ENCODE measurements around the gene CRTAC1.

Gene CRTAC1

DNA sequence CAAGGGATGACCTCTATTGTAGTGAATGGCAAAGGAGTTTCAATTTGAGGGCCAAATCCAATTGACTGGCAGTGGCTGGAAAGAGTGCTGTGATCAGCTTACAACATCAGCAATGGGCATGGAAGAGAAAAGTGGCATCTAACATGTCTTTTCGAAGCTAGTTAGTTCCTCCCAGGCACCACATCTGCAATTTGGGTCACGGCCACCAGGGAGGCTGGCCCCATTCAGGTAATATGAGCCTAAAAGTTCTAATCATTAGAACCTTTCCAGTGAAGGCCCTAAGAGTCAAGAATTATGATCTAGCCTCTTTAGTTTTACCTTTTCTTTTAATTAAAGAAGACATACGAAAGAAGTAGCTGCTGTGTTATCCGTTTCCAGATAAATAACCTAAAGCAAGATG is 17.3 kb downstream of the CRTAC1 start:
- Histone ChIP-seq H3K9me3 (ENCODE audit: control insufficient read depth, low read length) (no peaks in the 10 kb centered on the region), H2BK5ac (ENCODE audit: low read depth, low read length, poor library complexity, severe bottlenecking) (no peak overlapping the region), H4K8ac (ENCODE audit: low read length) (no peak overlapping the region), H2BK12ac (ENCODE audit: low read length in 2 of 2) (no peak overlapping the region), H3K4me1 (ENCODE audit: control insufficient read depth, insufficient read depth, low read depth, low read length) (no peaks in the 10 kb centered on the region), H3K23ac (ENCODE audit: low read length in 2 of 2) (no peak overlapping the region), H2AFZ (ENCODE audit: low read depth, low read length) (no peak overlapping the region), H3K4me2 (ENCODE audit: low read length, poor library complexity, severe bottlenecking) (no peak overlapping the region), H3K27ac (ENCODE audit: low read length, poor library complexity, severe bottlenecking) (no peak overlapping the region), H3K9ac (ENCODE audit: low read length) (no peak overlapping the region), H3K4me3 (ENCODE audit: insufficient read depth in 1 of 2, low read depth in 1 of 2, low read length in 2 of 2) (no peak overlapping the region), H3K36me3 (ENCODE audit: control insufficient read depth in 1 of 2, insufficient read depth in 2 of 2, low read depth in 1 of 2, low read length in 2 of 2) (no peaks in the 10 kb centered on the region), H2BK120ac (ENCODE audit: low read depth, low read length) (no peak overlapping the region), H2AK5ac (ENCODE audit: low read length, severe bottlenecking) (no peak overlapping the region), H3K14ac (ENCODE audit: low read length in 2 of 2) (no peak overlapping the region), H4K91ac (ENCODE audit: low read length) (no peak overlapping the region), H3K18ac (ENCODE audit: low read depth in 1 of 2, low read length in 2 of 2) (no peak overlapping the region), H2BK15ac (ENCODE audit: low read depth, poor library complexity, severe bottlenecking) (no peak overlapping the region), H3K79me1 (replicated peaks; ENCODE audit: low read length, poor library complexity, severe bottlenecking) (no peaks in the 10 kb centered on the region), H3K4ac (ENCODE audit: low read depth in 1 of 2, low read length in 2 of 2) (no peak overlapping the region), H3K27me3 (ENCODE audit: control insufficient read depth in 1 of 2, insufficient read depth in 1 of 2, low read length in 2 of 2) (peaks cover 32 to 73% of the 10 kb centered on the region in 2 experiments)
- 66% methylated on average over 4 of the region's 4 CpGs for WGBS
- DNase-seq = no peak

DNA sequence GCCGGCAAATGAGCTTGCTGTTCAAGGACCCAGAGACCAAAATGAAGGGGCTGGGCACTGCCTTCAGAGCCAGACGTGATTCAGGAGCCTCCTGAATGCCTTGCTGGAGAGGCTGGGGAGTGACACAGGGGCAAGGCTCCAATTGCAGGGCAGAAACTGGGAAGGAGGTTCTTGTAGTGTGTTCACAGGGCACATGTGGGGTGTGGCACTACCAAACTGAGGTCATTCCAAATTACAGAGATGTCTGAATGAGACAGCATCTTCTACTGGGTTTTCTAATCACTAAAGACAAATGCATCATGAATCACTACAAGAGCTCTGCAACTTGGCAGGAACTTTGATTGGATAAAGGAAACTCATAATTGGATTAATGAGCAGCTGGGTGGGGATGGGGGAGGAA is 17.8 kb downstream of the CRTAC1 start:
- Histone ChIP-seq H3K23ac (ENCODE audit: low read length in 2 of 2) (no peak overlapping the region), H3K9ac (ENCODE audit: low read length) (no peak overlapping the region), H4K91ac (ENCODE audit: low read length) (no peak overlapping the region), H3K79me1 (replicated peaks; ENCODE audit: low read length, poor library complexity, severe bottlenecking) (no peaks in the 10 kb centered on the region), H4K8ac (ENCODE audit: low read length) (no peak overlapping the region), H2BK5ac (ENCODE audit: low read depth, low read length, poor library complexity, severe bottlenecking) (no peak overlapping the region), H2BK12ac (ENCODE audit: low read length in 2 of 2) (no peak overlapping the region), H2AFZ (ENCODE audit: low read depth, low read length) (no peak overlapping the region), H3K4me1 (ENCODE audit: control insufficient read depth, insufficient read depth, low read depth, low read length) (no peaks in the 10 kb centered on the region), H2AK5ac (ENCODE audit: low read length, severe bottlenecking) (no peak overlapping the region), H3K27ac (ENCODE audit: low read length, poor library complexity, severe bottlenecking) (no peak overlapping the region), H3K4ac (ENCODE audit: low read depth in 1 of 2, low read length in 2 of 2) (no peak overlapping the region), H3K36me3 (ENCODE audit: control insufficient read depth in 1 of 2, insufficient read depth in 2 of 2, low read depth in 1 of 2, low read length in 2 of 2) (no peaks in the 10 kb centered on the region), H3K27me3 (ENCODE audit: control insufficient read depth in 1 of 2, insufficient read depth in 1 of 2, low read length in 2 of 2) (peaks cover 37 to 76% of the 10 kb centered on the region in 2 experiments), H2BK15ac (ENCODE audit: low read depth, poor library complexity, severe bottlenecking) (no peak overlapping the region), H3K18ac (ENCODE audit: low read depth in 1 of 2, low read length in 2 of 2) (no peak overlapping the region), H3K9me3 (ENCODE audit: control insufficient read depth, low read length) (no peaks in the 10 kb centered on the region), H3K4me3 (ENCODE audit: insufficient read depth in 1 of 2, low read depth in 1 of 2, low read length in 2 of 2) (no peak overlapping the region), H3K14ac (ENCODE audit: low read length in 2 of 2) (no peak overlapping the region), H2BK120ac (ENCODE audit: low read depth, low read length) (no peak overlapping the region), H3K4me2 (ENCODE audit: low read length, poor library complexity, severe bottlenecking) (no peak overlapping the region)
- DNase-seq = no peak
- WGBS = 49% methylated on average over 2 of the region's 2 CpGs

DNA sequence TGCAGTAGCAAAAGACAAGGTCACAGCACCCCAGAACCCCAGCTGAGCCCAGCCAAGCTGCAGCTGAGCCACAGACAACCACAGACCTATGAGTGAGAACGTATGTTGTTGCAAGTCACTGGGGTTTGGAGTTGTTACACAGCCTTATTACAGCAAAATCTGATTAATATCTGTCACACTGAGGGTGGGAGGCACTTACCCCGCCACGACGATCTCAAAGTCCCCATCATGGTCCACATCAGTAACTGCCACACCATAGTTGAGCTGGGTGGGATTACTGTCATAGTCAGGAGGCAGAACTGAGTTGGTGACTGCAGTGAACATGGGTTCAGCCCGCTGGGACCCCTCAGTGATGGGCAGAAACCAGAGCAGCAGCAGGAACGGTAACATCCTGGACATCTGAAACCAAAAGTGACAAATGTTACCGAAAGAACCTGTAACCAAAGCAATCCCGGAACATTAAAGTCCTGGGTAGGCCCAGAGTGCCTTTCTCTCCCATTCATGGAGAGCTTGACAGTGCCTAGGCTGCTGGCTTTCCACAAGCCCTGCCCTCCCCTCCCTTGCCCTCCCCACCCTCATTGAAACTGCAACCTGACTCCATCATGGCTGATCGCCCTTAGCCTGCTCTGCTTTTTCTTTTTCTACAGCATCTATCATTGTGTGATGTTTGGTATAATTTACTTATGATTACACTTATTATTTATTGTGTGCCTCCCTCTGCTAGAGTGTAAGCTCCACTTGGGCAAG is 19.3 kb downstream of the CRTAC1 start:
- no peak overlapping the region for H2BK12ac ChIP-seq (ENCODE audit: low read length in 2 of 2)
- H3K4ac ChIP-seq (ENCODE audit: low read depth in 1 of 2, low read length in 2 of 2) = no peak overlapping the region
- no peak overlapping the region for H3K4me2 ChIP-seq (ENCODE audit: low read length, poor library complexity, severe bottlenecking)
- H2BK15ac ChIP-seq (ENCODE audit: low read depth, poor library complexity, severe bottlenecking) = no peak overlapping the region
- no peak overlapping the region for H3K9ac ChIP-seq (ENCODE audit: low read length)
- H2BK120ac ChIP-seq (ENCODE audit: low read depth, low read length) = no peak overlapping the region
- H4K91ac ChIP-seq (ENCODE audit: low read length) = no peak overlapping the region
- no peak for DNase-seq
- no peak overlapping the region for H2AK5ac ChIP-seq (ENCODE audit: low read length, severe bottlenecking)
- no peaks in the 10 kb centered on the region for H3K4me1 ChIP-seq (ENCODE audit: control insufficient read depth, insufficient read depth, low read depth, low read length)
- no peak overlapping the region for H3K27ac ChIP-seq (ENCODE audit: low read length, poor library complexity, severe bottlenecking)
- H3K36me3 ChIP-seq (ENCODE audit: control insufficient read depth in 1 of 2, insufficient read depth in 2 of 2, low read depth in 1 of 2, low read length in 2 of 2) = no peaks in the 10 kb centered on the region
- H3K23ac ChIP-seq (ENCODE audit: low read length in 2 of 2) = no peak overlapping the region
- no peaks in the 10 kb centered on the region for H3K9me3 ChIP-seq (ENCODE audit: control insufficient read depth, low read length)
- H2AFZ ChIP-seq (ENCODE audit: low read depth, low read length) = no peak overlapping the region
- WGBS = 80% methylated on average over 7 of the region's 9 CpGs
- H4K8ac ChIP-seq (ENCODE audit: low read length) = no peak overlapping the region
- H3K79me1 ChIP-seq (replicated peaks; ENCODE audit: low read length, poor library complexity, severe bottlenecking) = no peaks in the 10 kb centered on the region
- H3K4me3 ChIP-seq (ENCODE audit: insufficient read depth in 1 of 2, low read depth in 1 of 2, low read length in 2 of 2) = no peak overlapping the region
- no peak overlapping the region for H3K18ac ChIP-seq (ENCODE audit: low read depth in 1 of 2, low read length in 2 of 2)
- no peak overlapping the region for H2BK5ac ChIP-seq (ENCODE audit: low read depth, low read length, poor library complexity, severe bottlenecking)
- H3K27me3 ChIP-seq (ENCODE audit: control insufficient read depth in 1 of 2, insufficient read depth in 1 of 2, low read length in 2 of 2) = peaks cover 40 to 78% of the 10 kb centered on the region in 2 experiments
- H3K14ac ChIP-seq (ENCODE audit: low read length in 2 of 2) = no peak overlapping the region

DNA sequence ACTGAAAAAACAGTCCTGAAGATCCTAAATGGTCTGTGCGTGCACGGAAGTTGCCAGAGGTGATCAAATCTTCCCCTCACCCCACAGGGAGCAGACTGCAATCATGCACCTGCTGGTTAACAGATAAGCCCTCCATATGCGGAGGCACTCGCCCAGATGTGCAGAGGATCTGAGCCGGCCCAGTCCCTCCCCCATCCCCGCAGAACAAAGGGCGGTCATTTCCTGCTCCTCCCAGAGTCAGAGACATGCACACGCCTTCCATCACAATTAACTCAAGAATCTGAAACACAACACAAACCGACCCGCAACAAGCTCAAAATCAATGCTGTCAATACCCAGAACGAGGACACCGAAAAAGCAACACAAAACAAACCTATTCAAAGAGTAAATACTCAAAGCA is 24.2 kb downstream of the CRTAC1 start:
- H3K4me2 ChIP-seq (ENCODE audit: low read length, poor library complexity, severe bottlenecking) = no peak overlapping the region
- no peak overlapping the region for H3K4ac ChIP-seq (ENCODE audit: low read depth in 1 of 2, low read length in 2 of 2)
- H3K23ac ChIP-seq (ENCODE audit: low read length in 2 of 2) = no peak overlapping the region
- H2BK12ac ChIP-seq (ENCODE audit: low read length in 2 of 2) = no peak overlapping the region
- H3K4me3 ChIP-seq (ENCODE audit: insufficient read depth in 1 of 2, low read depth in 1 of 2, low read length in 2 of 2) = no peak overlapping the region
- no peak overlapping the region for H3K18ac ChIP-seq (ENCODE audit: low read depth in 1 of 2, low read length in 2 of 2)
- no peaks in the 10 kb centered on the region for H3K9me3 ChIP-seq (ENCODE audit: control insufficient read depth, low read length)
- H2BK15ac ChIP-seq (ENCODE audit: low read depth, poor library complexity, severe bottlenecking) = no peak overlapping the region
- no peak overlapping the region for H3K9ac ChIP-seq (ENCODE audit: low read length)
- no peak for DNase-seq
- H2BK5ac ChIP-seq (ENCODE audit: low read depth, low read length, poor library complexity, severe bottlenecking) = no peak overlapping the region
- 7% methylated on average over 12 of the region's 12 CpGs for WGBS
- no peaks in the 10 kb centered on the region for H3K4me1 ChIP-seq (ENCODE audit: control insufficient read depth, insufficient read depth, low read depth, low read length)
- H4K91ac ChIP-seq (ENCODE audit: low read length) = no peak overlapping the region
- H3K27me3 ChIP-seq (ENCODE audit: control insufficient read depth in 1 of 2, insufficient read depth in 1 of 2, low read length in 2 of 2) = peaks cover 43 to 56% of the 10 kb centered on the region in 2 experiments
- no peak overlapping the region for H3K14ac ChIP-seq (ENCODE audit: low read length in 2 of 2)
- H2AK5ac ChIP-seq (ENCODE audit: low read length, severe bottlenecking) = no peak overlapping the region
- H2BK120ac ChIP-seq (ENCODE audit: low read depth, low read length) = no peak overlapping the region
- no peaks in the 10 kb centered on the region for H3K79me1 ChIP-seq (replicated peaks; ENCODE audit: low read length, poor library complexity, severe bottlenecking)
- no peak overlapping the region for H2AFZ ChIP-seq (ENCODE audit: low read depth, low read length)
- H3K36me3 ChIP-seq (ENCODE audit: control insufficient read depth in 1 of 2, insufficient read depth in 2 of 2, low read depth in 1 of 2, low read length in 2 of 2) = no peaks in the 10 kb centered on the region
- H3K27ac ChIP-seq (ENCODE audit: low read length, poor library complexity, severe bottlenecking) = no peak overlapping the region
- H4K8ac ChIP-seq (ENCODE audit: low read length) = no peak overlapping the region

Data from mesenchymal stem cell (in vitro differentiated cells and primary cell).